HepG2 (cell line): Measurements from ENCODE around the gene BEGAIN. TPM values are rescaled to one million over a fixed set of nuclear protein-coding genes. Genes with fewer than 3 reads are reported as not detected.

Experiments used
- CREM ChIP-seq, 2 experiments: sonication (generic) in 1 of 2; formaldehyde crosslinking in 1 of 2; IDR thresholded peaks; 2 replicates each; pipeline versions ENCODE4 v1.4.0 to v1.6.1; 2016 to 2020; ENCODE audit warnings: antibody characterized with exemption in 1 of 2, mild to moderate bottlenecking in 1 of 2, missing genetic modification reagents in 1 of 2
- DZIP1 ChIP-seq: sonication (generic); formaldehyde crosslinking; IDR thresholded peaks from 2 replicates; pipeline ENCODE4 v1.5.0; 2020; ENCODE audit warnings: mild to moderate bottlenecking, missing genetic modification reagents
- FOSL2 ChIP-seq: sonication (generic); formaldehyde crosslinking; IDR thresholded peaks from 2 replicates; pipeline ENCODE4 v1.4.0; 2020; ENCODE audit warnings: missing genetic modification reagents
- GMEB1 ChIP-seq: sonication (generic); formaldehyde crosslinking; IDR thresholded peaks from 2 replicates; pipeline ENCODE4 v1.5.1; 2020; ENCODE audit warnings: missing genetic modification reagents, mild to moderate bottlenecking, borderline replicate concordance
- ZNF33B ChIP-seq: sonication (generic); formaldehyde crosslinking; IDR thresholded peaks from 2 replicates; pipeline ENCODE4 v1.5.1; 2020; ENCODE audit warnings: mild to moderate bottlenecking, missing genetic modification reagents
- ZNF343 ChIP-seq: sonication (generic); formaldehyde crosslinking; IDR thresholded peaks from 2 replicates; pipeline ENCODE4 v1.4.0; 2020; ENCODE audit warnings: mild to moderate bottlenecking, missing genetic modification reagents
- ZNF792 ChIP-seq: IDR thresholded peaks from 2 replicates; pipeline ENCODE4 v1.6.1; 2016
- polyA plus RNA-seq, 8 experiments: library from polyadenylated mRNA; depleted of rRNA in 3 of 8; stranded (reverse) in 7 of 8; unstranded in 1 of 8; fragments of >200 nt; fragmentation: Illumina TruSeq in 4 of 8; extraction: Trizol in 4 of 8; gene quantifications; 2 replicates each; pipeline versions ENCODE4 v1.2.1 to v1.2.3, GENCODE V29; 2011 to 2016; ENCODE audit warnings: low read depth in 4 of 8, missing spikeins in 1 of 8, mixed read lengths in 1 of 8; ENCODE audit not compliant: insufficient read depth in 1 of 8
- total RNA-seq, 5 experiments: library from RNA; depleted of rRNA; stranded (reverse); fragments of >200 nt; fragmentation: Illumina TruSeq; extraction: Trizol; gene quantifications; 2 replicates each; pipeline ENCODE4 v1.2.3, GENCODE V29; 2016; ENCODE audit warnings: low read depth in 1 of 5
- TF ChIP-seq, protein P1 (sequence below): sonication (generic); formaldehyde crosslinking; IDR thresholded peaks from 2 replicates; pipeline ENCODE4 v1.8.1; 2022; ENCODE audit warnings: low read depth, mild to moderate bottlenecking, missing genetic modification reagents

BEGAIN gene
- total and polyA plus RNA-seq, 2 of the 13 experiments (the other 11 are each of a cell fraction or from before 2014, with no cell fraction given): not detected

DNA sequence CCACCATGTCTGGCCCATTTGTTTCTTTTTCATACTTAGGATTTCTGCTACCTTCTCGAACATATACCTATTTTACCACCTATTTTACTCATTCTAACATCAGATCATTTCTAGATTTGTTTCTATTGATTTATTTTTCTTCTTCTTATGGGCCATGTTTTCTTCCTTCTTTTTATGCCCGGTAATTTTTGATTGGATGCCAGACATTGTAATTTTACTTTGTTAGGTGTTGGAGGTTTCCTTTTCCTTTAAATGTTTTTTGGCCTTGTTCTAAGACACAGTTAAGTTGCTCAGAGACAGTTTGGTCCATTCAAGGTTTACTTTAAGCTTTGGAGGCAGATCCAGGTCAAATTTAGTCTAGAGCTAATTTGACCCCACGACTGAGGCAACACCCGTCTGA lies 14.7 kb upstream of the BEGAIN start (continued):
- TF ChIP-seq ZNF343 (CRISPR knock-in tag) (no peak), DZIP1 (CRISPR knock-in tag) (no peak), ZNF33B (CRISPR knock-in tag) (no peak), ZNF792 (CRISPR knock-in tag) (no peak), GMEB1 (CRISPR knock-in tag) (no peak), FOSL2 (CRISPR knock-in tag) (no peak), CREM (IDR thresholded peaks at IDR 0.05) (no peak), CREM (CRISPR knock-in tag; IDR thresholded peaks at IDR 0.05) (no peak)
- TF ChIP-seq, protein P1, sequence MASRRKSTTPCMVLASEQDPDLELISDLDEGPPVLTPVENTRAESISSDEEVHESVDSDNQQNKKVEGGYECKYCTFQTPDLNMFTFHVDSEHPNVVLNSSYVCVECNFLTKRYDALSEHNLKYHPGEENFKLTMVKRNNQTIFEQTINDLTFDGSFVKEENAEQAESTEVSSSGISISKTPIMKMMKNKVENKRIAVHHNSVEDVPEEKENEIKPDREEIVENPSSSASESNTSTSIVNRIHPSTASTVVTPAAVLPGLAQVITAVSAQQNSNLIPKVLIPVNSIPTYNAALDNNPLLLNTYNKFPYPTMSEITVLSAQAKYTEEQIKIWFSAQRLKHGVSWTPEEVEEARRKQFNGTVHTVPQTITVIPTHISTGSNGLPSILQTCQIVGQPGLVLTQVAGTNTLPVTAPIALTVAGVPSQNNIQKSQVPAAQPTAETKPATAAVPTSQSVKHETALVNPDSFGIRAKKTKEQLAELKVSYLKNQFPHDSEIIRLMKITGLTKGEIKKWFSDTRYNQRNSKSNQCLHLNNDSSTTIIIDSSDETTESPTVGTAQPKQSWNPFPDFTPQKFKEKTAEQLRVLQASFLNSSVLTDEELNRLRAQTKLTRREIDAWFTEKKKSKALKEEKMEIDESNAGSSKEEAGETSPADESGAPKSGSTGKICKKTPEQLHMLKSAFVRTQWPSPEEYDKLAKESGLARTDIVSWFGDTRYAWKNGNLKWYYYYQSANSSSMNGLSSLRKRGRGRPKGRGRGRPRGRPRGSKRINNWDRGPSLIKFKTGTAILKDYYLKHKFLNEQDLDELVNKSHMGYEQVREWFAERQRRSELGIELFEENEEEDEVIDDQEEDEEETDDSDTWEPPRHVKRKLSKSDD: no peak
- TF ChIP-seq, all 625 proteins: peak for 0
